Fibroblast of the conjunctiva (primary cell): Measurements from ENCODE around the gene CPB2.

Source experiments
- DNase-seq: peaks from one replicate; pipeline ENCODE4 v3.0.0-alpha.2; 2010; ENCODE audit warnings: low read depth

The CPB2 gene

DNA sequence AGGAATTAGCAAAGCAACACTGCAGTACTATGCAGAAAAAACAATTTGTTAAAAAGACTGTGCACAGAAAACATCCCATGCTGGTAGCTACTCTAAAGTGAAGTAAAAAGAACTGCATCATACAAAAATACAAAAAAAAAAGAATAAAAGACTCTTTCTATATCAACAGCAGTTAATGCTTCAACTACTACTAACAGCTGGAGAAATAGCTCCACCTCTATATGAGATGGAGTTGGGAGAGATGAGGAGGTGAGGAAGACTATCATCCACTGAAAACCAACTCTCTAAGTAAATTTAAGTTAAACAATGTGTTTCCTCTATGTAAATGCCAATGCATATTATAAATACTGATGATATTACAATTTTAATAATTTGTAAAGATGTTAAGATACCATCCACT, 54.1 kb downstream of the CPB2 start:
- DNase-seq = no peak

DNA sequence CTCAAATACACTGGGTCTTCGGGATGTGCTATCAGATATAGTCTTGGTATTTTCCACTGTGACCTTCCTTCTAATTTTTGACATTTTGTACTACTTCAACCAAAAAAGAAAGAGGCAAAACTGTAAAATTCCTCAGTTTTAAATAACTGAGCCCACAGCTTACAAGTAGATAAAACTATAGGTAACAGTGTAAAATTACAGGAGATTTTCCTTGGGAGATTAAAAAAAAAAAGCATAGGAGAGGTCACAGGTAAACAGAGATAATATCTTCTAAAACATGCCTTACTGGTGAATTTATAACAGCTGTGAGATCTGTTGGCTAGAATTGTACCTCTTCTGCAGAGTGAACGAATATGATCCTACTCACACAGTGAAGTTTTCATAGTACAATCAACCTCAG, 59.4 kb downstream of the CPB2 start:
- DNase-seq = no peak

GRCh38 chr13:46043647-46044046, 61.2 kb downstream of the CPB2 start:
- DNase-seq = no peak

GRCh38 chr13:46041419-46041839, 63.4 kb downstream of the CPB2 start:
- DNase-seq = no peak

GRCh38 chr13:46040763-46041162, 64.1 kb downstream of the CPB2 start:
- no peak for DNase-seq

GRCh38 chr13:46039411-46040182, 65.2 kb downstream of the CPB2 start:
- DNase-seq = no peak

- DNase-seq = no peak
These were observed 66.5 kb downstream of the CPB2 start for GRCh38 chr13:46038296-46038695.

GRCh38 chr13:46035066-46035465, 69.8 kb downstream of the CPB2 start:
- DNase-seq = no peak

GRCh38 chr13:46032341-46032740, 72.5 kb downstream of the CPB2 start:
- DNase-seq = no peak

DNA sequence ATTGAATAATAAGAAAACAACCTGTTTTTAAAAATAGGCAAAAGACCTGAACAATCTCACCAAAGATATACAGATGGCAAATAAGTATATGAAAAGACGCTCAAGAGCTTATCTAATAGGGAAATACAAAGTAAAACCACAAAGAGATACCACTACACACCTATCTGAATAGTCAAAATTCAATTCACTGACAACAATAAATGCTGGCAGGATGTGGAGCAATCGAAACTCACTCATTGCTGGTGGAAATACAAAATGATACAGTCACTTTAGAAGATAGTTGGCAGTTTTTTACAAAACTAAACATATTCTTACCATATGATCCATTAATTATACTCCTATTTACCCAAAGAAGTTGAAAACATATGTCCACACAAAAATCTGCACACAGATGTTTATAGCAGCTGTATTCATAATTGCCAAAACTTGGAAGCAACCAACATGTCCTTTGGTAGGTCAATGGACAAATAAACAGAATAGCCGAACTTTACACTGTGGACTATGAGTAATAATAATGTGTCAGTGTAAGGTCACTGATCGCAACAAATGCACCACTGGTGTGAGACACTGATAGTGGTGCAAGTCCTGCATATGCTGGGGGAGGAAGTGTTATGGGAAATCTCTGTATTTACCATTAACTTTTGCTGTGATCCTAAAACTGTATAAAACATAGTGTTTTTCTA, 73.1 kb downstream of the CPB2 start:
- no peak for DNase-seq

DNA sequence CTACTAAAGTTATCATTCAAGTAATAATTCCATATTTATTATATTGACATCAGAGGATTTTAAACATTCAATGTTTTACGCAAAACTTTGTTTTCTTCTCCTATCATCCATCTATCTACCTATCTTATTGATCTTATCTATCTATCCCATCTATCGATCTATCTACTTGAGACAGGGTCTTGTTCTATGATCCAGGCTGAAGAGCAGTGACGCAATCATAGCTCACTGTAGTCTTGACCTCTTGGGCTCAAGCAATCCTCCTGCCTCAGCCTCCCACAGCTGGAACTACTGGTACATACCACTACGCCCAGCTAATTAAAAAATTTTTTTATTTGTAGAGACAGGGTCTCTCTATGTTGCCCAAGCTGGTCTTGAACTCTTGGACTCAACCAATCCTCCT, 79.7 kb downstream of the CPB2 start:
- no peak for DNase-seq

GRCh38 chr13:46022481-46022880, 82.4 kb downstream of the CPB2 start:
- no peak for DNase-seq

DNA sequence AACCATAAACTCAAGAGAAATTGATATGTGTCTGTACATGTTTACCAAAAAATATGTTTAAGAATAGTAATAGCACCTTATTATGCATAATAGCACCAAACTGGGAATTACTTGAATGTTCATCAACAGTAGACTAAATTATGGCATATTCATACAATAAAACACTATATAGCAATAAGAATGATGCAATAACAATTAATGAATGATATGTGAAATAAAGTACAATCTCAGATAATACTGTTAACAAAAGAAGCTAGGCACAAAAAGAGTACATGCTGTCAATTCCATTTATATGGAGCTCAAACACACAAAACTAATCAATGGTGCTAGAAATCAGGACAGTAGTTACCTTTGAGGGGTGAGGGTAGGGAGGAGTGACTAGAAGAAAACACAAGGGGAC, 88.6 kb downstream of the CPB2 start:
- DNase-seq = no peak

DNA sequence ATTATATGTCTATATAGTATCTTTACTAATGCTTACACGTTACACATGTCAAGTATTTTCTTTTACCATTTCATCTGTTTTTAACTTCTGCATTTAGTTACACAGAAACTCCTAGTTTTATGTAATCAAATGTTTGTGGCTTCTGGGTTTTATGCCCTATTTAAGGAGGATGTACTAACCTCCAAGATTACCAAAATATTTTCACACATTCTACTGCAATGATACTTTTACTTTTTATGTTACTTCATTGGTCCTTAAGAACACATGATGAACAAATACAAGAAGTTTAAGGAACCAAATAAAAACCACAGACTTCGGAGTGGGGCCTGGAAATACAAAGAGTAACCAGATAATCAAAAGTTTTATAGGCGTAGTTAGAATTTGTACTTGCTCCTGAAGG, 89.5 kb downstream of the CPB2 start:
- no peak for DNase-seq

DNA sequence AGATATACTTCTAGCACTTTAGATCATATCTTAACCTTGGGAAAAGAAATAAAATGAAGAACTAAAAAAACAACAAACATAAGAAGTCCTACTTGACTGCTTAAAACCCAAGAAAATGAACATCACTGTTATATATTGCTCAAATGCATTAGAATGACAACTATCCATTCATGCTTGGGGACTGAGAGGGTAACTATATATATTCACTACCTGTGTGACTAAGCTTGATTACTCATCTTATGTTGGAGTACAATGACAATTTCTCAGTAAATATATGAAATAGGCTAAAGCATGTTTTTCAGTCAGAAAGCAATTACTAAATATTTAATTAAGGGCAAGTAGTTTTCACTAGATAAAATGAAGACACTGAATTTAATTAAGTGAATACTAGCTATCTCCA, 92.4 kb downstream of the CPB2 start:
- no peak for DNase-seq

DNA sequence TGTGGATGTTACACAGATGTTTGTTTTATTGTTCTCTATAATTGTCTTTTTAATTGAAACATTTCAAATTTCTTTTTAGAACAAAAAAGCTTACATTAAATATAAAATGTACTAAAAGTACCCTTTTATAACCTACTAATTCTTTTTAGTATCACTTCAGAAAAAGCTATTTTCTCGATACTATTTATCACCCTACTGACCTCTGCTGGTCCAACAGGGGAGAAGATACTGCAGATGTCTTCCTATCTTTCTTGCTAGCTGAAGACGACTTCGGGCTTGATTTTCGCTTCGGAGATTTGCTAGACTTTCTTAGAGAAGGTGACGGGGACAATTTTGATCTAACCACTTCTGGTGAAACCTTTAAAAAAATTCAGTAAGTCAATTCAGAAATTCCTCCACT, 94.7 kb downstream of the CPB2 start:
- no peak for DNase-seq

DNA sequence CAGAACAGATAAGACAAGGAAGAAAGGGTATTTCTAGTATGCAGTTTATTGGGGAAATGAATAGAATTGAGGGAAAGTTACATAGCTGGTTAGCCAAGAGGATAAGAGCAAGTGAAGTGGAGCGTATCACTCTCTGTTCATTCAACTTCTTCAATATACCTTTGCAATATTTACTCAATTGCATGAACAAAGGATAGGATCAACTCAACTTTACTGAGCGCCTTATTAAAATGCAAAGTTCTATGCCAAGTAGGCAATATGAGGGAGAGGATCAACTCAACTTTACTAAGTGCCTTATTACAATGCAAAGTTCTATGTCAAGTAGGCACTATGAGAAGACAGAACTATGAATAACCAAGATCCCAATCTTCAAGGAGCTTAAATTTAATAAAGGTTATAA, 96.2 kb downstream of the CPB2 start:
- no peak for DNase-seq

- DNase-seq = no peak
These were observed 98.0 kb downstream of the CPB2 start for GRCh38 chr13:46006688-46007452.

- DNase-seq = no peak
These were observed 100.3 kb downstream of the CPB2 start for GRCh38 chr13:46004491-46004890.
